DND-41 (cell line): Measurements from ENCODE around the gene EPB41L4A.

Source experiments
- ATAC-seq: fragments of 200-7000 bp; cut with Tn5 transposase; 3 replicates; pipeline ENCODE4 v1.9.1; 2021; ENCODE audit warnings: low read depth; ENCODE audit not compliant: insufficient read depth
- DNase-seq: peaks from one replicate; pipeline ENCODE4 v3.0.0-alpha.2; 2020
- H2AFZ ChIP-seq: 2 replicates; pipeline ENCODE4 v1.6.0; 2012; ENCODE audit warnings: low read depth, low read length
- H3K27ac ChIP-seq: 2 replicates; pipeline ENCODE4 v1.5.1; 2012; ENCODE audit warnings: low read length, inconsistent platforms
- H3K27me3 ChIP-seq: fragments of 200-600 bp; sonication (generic); 2 replicates; pipeline ENCODE4 v1.6.0; 2012; ENCODE audit warnings: low read length, mild to moderate bottlenecking, inconsistent platforms; ENCODE audit not compliant: insufficient read depth, poor library complexity
- H3K36me3 ChIP-seq: 2 replicates; pipeline ENCODE4 v1.5.1; 2012; ENCODE audit warnings: low read length, inconsistent platforms; ENCODE audit not compliant: insufficient read depth
- H3K4me1 ChIP-seq: 2 replicates; pipeline ENCODE4 v1.5.1; 2012; ENCODE audit warnings: mild to moderate bottlenecking, low read length; ENCODE audit not compliant: insufficient read depth
- H3K4me2 ChIP-seq: 2 replicates; pipeline ENCODE4 v1.6.0; 2012; ENCODE audit warnings: mild to moderate bottlenecking, moderate library complexity, low read length, inconsistent platforms; ENCODE audit not compliant: insufficient read depth
- H3K4me3 ChIP-seq, 2 experiments: fragments of 200-600 bp in 1 of 2; shearing (Covaris generic) in 1 of 2; 2 replicates each; pipeline ENCODE4 v1.5.1; 2012 to 2016; ENCODE audit warnings: inconsistent platforms in 2 of 2, low read length in 2 of 2, mild to moderate bottlenecking in 2 of 2, low read depth in 1 of 2, moderate library complexity in 1 of 2
- H3K79me2 ChIP-seq: 2 replicates; pipeline ENCODE4 v1.6.0; 2012; ENCODE audit warnings: low read length, inconsistent platforms; ENCODE audit not compliant: insufficient read depth
- H3K9ac ChIP-seq: 2 replicates; pipeline ENCODE4 v1.6.0; 2012; ENCODE audit warnings: low read depth, mild to moderate bottlenecking, inconsistent platforms, low read length, moderate library complexity
- H3K9me3 ChIP-seq: 2 replicates; pipeline ENCODE4 v1.5.1; 2012; ENCODE audit warnings: low read length, moderate library complexity, mild to moderate bottlenecking, inconsistent platforms; ENCODE audit not compliant: insufficient read depth, severe bottlenecking
- H4K20me1 ChIP-seq: 2 replicates; pipeline ENCODE4 v1.6.0; 2012; ENCODE audit warnings: low read length; ENCODE audit not compliant: insufficient read depth
- CTCF ChIP-seq: IDR thresholded peaks from 2 replicates; pipeline ENCODE4 v1.5.1; 2012; ENCODE audit warnings: borderline replicate concordance, low read length, moderate library complexity, mild to moderate bottlenecking; ENCODE audit not compliant: poor library complexity, severe bottlenecking; ENCODE audit errors: extremely low read depth
- EZH2 ChIP-seq: IDR thresholded peaks from 3 replicates; pipeline ENCODE4 v1.6.1; 2012; ENCODE audit warnings: borderline replicate concordance, low read depth, mild to moderate bottlenecking, moderate library complexity, low read length, inconsistent platforms; ENCODE audit not compliant: severe bottlenecking

EPB41L4A gene

GRCh38 chr5:112232667-112233066 lies 186.4 kb downstream of the EPB41L4A start:
- Histone ChIP-seq H3K27ac (no peak overlapping the region), H3K36me3 (no peaks in the 10 kb centered on the region), H3K27me3 (peaks cover 4% of the 10 kb centered on the region), H3K79me2 (no peaks in the 10 kb centered on the region), H3K9me3 (no peaks in the 10 kb centered on the region), H3K4me1 (no peaks in the 10 kb centered on the region), H4K20me1 (no peaks in the 10 kb centered on the region), H3K9ac (no peak overlapping the region), H3K4me3 (no peak overlapping the region), H3K4me2 (no peak overlapping the region), H2AFZ (no peak overlapping the region)
- DNase-seq, result no peak
- TF ChIP-seq CTCF, result no peak
- TF ChIP-seq EZH2, result no peak
- ATAC-seq, result no peak

DNA sequence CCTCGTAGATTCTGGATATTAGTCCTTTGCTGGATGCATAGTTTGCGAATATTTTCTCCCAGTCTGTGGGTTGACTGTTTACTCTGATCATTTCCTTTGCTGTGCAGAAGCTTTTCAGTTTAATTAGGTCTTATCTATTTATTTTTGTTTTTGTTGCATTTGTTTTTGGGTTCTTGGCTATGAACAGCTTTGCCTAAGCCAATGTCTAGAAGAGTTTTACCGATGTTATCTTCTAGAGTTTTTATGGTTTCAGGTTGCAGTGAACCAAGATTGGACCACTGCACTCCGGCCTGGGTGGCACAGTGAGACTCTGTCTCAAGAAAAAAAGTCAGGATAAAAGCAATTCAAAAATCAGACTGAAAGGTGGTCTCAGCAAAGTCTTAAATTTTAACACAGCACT lies 188.5 kb downstream of the EPB41L4A start:
- ATAC-seq, result no peak
- Histone ChIP-seq H3K9me3 (no peaks in the 10 kb centered on the region), H3K9ac (no peak overlapping the region), H3K4me2 (no peak overlapping the region), H3K27ac (no peak overlapping the region), H3K4me3 (no peak overlapping the region), H3K4me1 (no peaks in the 10 kb centered on the region), H3K27me3 (peaks cover 7% of the 10 kb centered on the region), H3K79me2 (no peaks in the 10 kb centered on the region), H4K20me1 (no peaks in the 10 kb centered on the region), H2AFZ (no peak overlapping the region), H3K36me3 (no peaks in the 10 kb centered on the region)
- no peak for DNase-seq
- TF ChIP-seq EZH2 (no peak), CTCF (no peak)

DNA sequence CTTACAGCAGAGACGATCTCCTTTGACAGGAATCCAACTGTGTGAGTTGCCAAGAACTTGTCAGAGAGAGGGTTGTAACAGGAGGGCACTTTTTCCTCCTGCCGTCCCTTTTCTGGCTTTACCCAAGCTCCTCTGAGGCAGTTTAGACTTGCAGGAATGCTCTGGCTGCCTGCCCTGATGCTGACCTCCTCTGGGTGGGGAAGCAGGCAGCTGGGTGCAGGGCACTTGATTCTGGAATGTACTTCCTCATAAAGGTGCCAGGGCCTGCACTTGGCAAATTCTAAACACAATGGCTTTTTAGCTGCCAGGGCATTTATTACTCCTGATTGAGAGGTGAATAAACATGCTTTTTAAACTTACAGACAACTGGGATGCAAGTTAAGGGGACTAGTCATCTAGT lies 190.4 kb downstream of the EPB41L4A start:
- DNase-seq, result no peak
- no peaks in the 10 kb centered on the region for H3K79me2 ChIP-seq
- H3K4me2 ChIP-seq, result no peak overlapping the region
- no peak overlapping the region for H3K27ac ChIP-seq
- TF ChIP-seq EZH2 (no peak), CTCF (no peak)
- H3K36me3 ChIP-seq, result no peaks in the 10 kb centered on the region
- no peak overlapping the region for H2AFZ ChIP-seq
- no peaks in the 10 kb centered on the region for H3K9me3 ChIP-seq
- H3K9ac ChIP-seq, result no peak overlapping the region
- H3K4me1 ChIP-seq, result no peaks in the 10 kb centered on the region
- H3K4me3 ChIP-seq, result no peak overlapping the region
- no peak for ATAC-seq
- H3K27me3 ChIP-seq, result peaks cover 4% of the 10 kb centered on the region
- H4K20me1 ChIP-seq, result no peaks in the 10 kb centered on the region

- Histone ChIP-seq H3K79me2 (no peaks in the 10 kb centered on the region), H3K9me3 (no peaks in the 10 kb centered on the region), H3K27ac (no peak overlapping the region), H3K27me3 (peaks cover 4% of the 10 kb centered on the region), H2AFZ (no peak overlapping the region), H3K4me3 (no peak overlapping the region), H3K36me3 (no peaks in the 10 kb centered on the region), H4K20me1 (no peaks in the 10 kb centered on the region), H3K9ac (no peak overlapping the region), H3K4me2 (no peak overlapping the region), H3K4me1 (no peaks in the 10 kb centered on the region)
- TF ChIP-seq CTCF, result no peak
- no peak for TF ChIP-seq EZH2
- no peak for DNase-seq
- ATAC-seq, result no peak
Observed at GRCh38 chr5:112227911-112228631, 191.0 kb downstream of the EPB41L4A start.
